Neural progenitor cell (in vitro differentiated cells): ENCODE measurements around the gene MICU2. TPM values are rescaled to one million over a fixed set of nuclear protein-coding genes. Genes with fewer than 3 reads are reported as not detected.
A peak's percentile ranks its signal among the peaks of the same experiment; 100 is the strongest.

Source experiments
- DNase-seq: peaks from one replicate; pipeline ENCODE4 v3.0.0-alpha.2; 2016; ENCODE audit warnings: low spot score
- H2AFZ ChIP-seq: fragments of 200-600 bp; sonication (generic); replicated peaks from 2 replicates; pipeline ENCODE4 v1.6.1; 2016; ENCODE audit warnings: antibody characterized with exemption
- H3F3A ChIP-seq: fragments of 200-600 bp; sonication (generic); 2 replicates; pipeline ENCODE4 v1.6.1; 2016; ENCODE audit warnings: antibody characterized with exemption, low read depth
- H3K27ac ChIP-seq: fragments of 200-600 bp; sonication (generic); 2 replicates; pipeline ENCODE4 v1.5.1; 2016; ENCODE audit warnings: mild to moderate bottlenecking
- H3K27me3 ChIP-seq: fragments of 200-600 bp; sonication (generic); 2 replicates; pipeline ENCODE4 v1.6.1; 2016; ENCODE audit warnings: mild to moderate bottlenecking, moderate library complexity
- H3K36me3 ChIP-seq: fragments of 200-600 bp; sonication (generic); 2 replicates; pipeline ENCODE4 v1.5.1; 2016
- H3K4me1 ChIP-seq: fragments of 200-600 bp; sonication (generic); 2 replicates; pipeline ENCODE4 v1.6.1; 2016; ENCODE audit warnings: mixed run types
- H3K4me2 ChIP-seq: fragments of 200-600 bp; sonication (generic); 2 replicates; pipeline ENCODE4 v1.6.1; 2016
- H3K4me3 ChIP-seq: fragments of 200-600 bp; sonication (generic); 2 replicates; pipeline ENCODE4 v1.5.1; 2016
- H3K79me2 ChIP-seq: fragments of 200-600 bp; sonication (generic); 2 replicates; pipeline ENCODE4 v1.6.1; 2016; ENCODE audit warnings: low read depth
- H3K9ac ChIP-seq: fragments of 200-600 bp; sonication (generic); 2 replicates; pipeline ENCODE4 v1.6.1; 2016
- H3K9me3 ChIP-seq: fragments of 200-600 bp; sonication (generic); 2 replicates; pipeline ENCODE4 v1.5.1; 2016; ENCODE audit warnings: low read depth
- H4K20me1 ChIP-seq: fragments of 200-600 bp; sonication (generic); 2 replicates; pipeline ENCODE4 v1.6.1; 2016; ENCODE audit warnings: low read depth
- H3K27ac Mint-ChIP-seq: 3 replicates; pipeline ENCODE4 v1.8.0; 2021; ENCODE audit warnings: mixed read lengths
- H3K27me3 Mint-ChIP-seq: 2 replicates; pipeline ENCODE4 v1.8.0; 2022; ENCODE audit warnings: low read depth, mild to moderate bottlenecking, inconsistent platforms, moderate library complexity, mixed read lengths; ENCODE audit not compliant: insufficient read depth
- H3K36me3 Mint-ChIP-seq: 3 replicates; pipeline ENCODE4 v1.8.0; 2021; ENCODE audit warnings: mixed read lengths
- H3K4me1 Mint-ChIP-seq: 3 replicates; pipeline ENCODE4 v1.8.0; 2021; ENCODE audit warnings: mixed read lengths
- H3K4me3 Mint-ChIP-seq: 3 replicates; pipeline ENCODE4 v1.8.0; 2021; ENCODE audit warnings: mild to moderate bottlenecking, moderate library complexity, mixed read lengths
- H3K9me3 Mint-ChIP-seq: 3 replicates; pipeline ENCODE4 v1.8.0; 2020; ENCODE audit warnings: mixed read lengths
- EZH2 ChIP-seq: fragments of 200-600 bp; sonication (generic); IDR thresholded peaks from 2 replicates; pipeline ENCODE4 v1.6.1; 2017; ENCODE audit warnings: antibody characterized with exemption, mild to moderate bottlenecking, moderate library complexity
- EZH2phosphoT487 ChIP-seq: fragments of 200-600 bp; sonication (generic); IDR thresholded peaks from 2 replicates; pipeline ENCODE4 v1.6.1; 2017; ENCODE audit warnings: antibody characterized with exemption
- total RNA-seq: library from RNA; depleted of rRNA; stranded (reverse); fragments of >200 nt; gene quantifications from 2 replicates; pipeline ENCODE4 v1.2.3, GENCODE V29; 2015; ENCODE audit warnings: low replicate concordance
- TF ChIP-seq, protein P1 (sequence below): fragments of 200-600 bp; sonication (generic); IDR thresholded peaks from 2 replicates; pipeline ENCODE4 v1.5.1; 2017; ENCODE audit warnings: antibody characterized with exemption, mild to moderate bottlenecking

Gene MICU2
- total RNA-seq, 1 donor from 2014 or later, result 112 TPM

DNA sequence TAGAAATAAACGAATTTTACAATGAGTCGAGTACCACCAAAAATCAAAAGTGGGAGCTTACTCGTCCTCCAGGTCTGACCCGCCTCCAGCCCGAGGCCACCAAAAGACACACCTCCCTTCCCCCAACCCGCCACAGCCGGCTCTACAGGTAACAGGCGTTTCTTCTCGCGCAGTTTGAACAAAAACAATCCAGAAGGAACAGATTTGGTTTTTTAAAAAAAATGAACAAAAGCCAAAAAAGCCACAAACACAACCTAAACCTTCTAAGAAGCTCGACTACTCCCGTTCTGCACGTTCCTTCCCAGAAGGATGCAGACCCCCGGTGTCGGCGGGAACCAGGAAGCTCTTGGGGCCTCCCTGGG is 145.5 kb downstream of the MICU2 start:
- Histone ChIP-seq H3K4me3 (peak overlapping the region; percentile 100), H3K4me1 (peaks cover 19% of the 10 kb centered on the region), H3K4me2 (peak overlapping the region; percentile 78), H3F3A (peaks cover 14% of the 10 kb centered on the region), H3K9ac (peak overlapping the region; percentile 92), H3K9me3 (no peaks in the 10 kb centered on the region), H3K27me3 (no peaks in the 10 kb centered on the region), H3K79me2 (peaks cover 56% of the 10 kb centered on the region), H3K27ac (peak overlapping the region; percentile 90), H4K20me1 (peaks cover 13% of the 10 kb centered on the region), H2AFZ (peak overlapping the region; percentile 96), H3K36me3 (no peaks in the 10 kb centered on the region)
- Mint-ChIP-seq H3K27me3 (peaks cover 9% of the 10 kb centered on the region), H3K9me3 (peaks cover 22% of the 10 kb centered on the region), H3K4me3 (peak overlapping the region; percentile 93), H3K36me3 (peaks cover 20% of the 10 kb centered on the region), H3K27ac (peak overlapping the region; percentile 69), H3K4me1 (peaks cover 16% of the 10 kb centered on the region)
- DNase-seq, result peak; percentile 62
- TF ChIP-seq, protein P1, sequence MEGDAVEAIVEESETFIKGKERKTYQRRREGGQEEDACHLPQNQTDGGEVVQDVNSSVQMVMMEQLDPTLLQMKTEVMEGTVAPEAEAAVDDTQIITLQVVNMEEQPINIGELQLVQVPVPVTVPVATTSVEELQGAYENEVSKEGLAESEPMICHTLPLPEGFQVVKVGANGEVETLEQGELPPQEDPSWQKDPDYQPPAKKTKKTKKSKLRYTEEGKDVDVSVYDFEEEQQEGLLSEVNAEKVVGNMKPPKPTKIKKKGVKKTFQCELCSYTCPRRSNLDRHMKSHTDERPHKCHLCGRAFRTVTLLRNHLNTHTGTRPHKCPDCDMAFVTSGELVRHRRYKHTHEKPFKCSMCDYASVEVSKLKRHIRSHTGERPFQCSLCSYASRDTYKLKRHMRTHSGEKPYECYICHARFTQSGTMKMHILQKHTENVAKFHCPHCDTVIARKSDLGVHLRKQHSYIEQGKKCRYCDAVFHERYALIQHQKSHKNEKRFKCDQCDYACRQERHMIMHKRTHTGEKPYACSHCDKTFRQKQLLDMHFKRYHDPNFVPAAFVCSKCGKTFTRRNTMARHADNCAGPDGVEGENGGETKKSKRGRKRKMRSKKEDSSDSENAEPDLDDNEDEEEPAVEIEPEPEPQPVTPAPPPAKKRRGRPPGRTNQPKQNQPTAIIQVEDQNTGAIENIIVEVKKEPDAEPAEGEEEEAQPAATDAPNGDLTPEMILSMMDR, result no peak
- TF ChIP-seq EZH2 (no peak), EZH2phosphoT487 (no peak)

DNA sequence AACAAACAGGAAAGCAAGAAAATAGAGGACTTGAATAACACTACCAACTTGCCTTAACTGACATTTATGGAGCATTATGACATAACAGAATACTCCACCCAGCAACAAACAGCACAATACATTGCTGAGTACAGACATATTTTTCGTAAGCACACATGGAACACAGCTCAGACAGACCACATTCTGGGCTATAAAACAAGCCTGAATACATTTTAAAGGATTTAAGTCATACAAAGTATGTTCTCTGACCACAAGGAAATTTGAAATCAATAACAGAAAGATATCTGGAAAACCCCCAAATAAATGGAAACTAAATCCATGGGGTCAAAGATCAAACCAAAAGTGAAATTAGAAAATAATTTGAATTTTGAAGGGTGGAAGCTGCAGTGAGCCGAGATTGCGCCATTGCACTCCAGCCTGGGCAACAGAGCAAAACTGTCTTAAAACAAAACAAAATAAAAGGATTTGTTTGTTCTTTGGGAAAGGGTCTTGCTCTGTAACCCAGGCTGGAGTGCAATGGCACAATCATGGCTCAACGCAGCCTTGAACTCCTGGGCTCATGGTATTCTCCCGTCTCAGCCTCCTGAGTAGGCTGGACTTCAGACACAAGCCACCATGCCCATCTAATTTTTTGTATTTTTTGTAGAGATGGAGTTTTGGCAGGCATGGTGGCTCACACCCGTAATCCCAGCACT is 150.4 kb downstream of the MICU2 start:
- peaks cover 7% of the 10 kb centered on the region for H3K27me3 Mint-ChIP-seq
- H3K4me3 Mint-ChIP-seq, result no peak overlapping the region
- H3F3A ChIP-seq, result peaks cover 2% of the 10 kb centered on the region
- H3K9me3 Mint-ChIP-seq, result peaks cover 47% of the 10 kb centered on the region
- H3K9me3 ChIP-seq, result peaks cover 8% of the 10 kb centered on the region
- H3K27me3 ChIP-seq, result no peaks in the 10 kb centered on the region
- H3K4me3 ChIP-seq, result no peak overlapping the region
- H3K79me2 ChIP-seq, result peaks cover 95% of the 10 kb centered on the region
- H2AFZ ChIP-seq, result no peak overlapping the region
- peaks cover 42% of the 10 kb centered on the region for H3K36me3 Mint-ChIP-seq
- H4K20me1 ChIP-seq, result peaks cover 13% of the 10 kb centered on the region
- peaks cover 16% of the 10 kb centered on the region for H3K4me1 Mint-ChIP-seq
- H3K27ac Mint-ChIP-seq, result no peak overlapping the region
- no peak overlapping the region for H3K4me2 ChIP-seq
- peaks cover 17% of the 10 kb centered on the region for H3K4me1 ChIP-seq
- no peak overlapping the region for H3K9ac ChIP-seq
- TF ChIP-seq EZH2 (no peak), EZH2phosphoT487 (no peak)
- TF ChIP-seq, protein P1, result no peak
- no peak for DNase-seq
- H3K36me3 ChIP-seq, result no peaks in the 10 kb centered on the region
- no peak overlapping the region for H3K27ac ChIP-seq

DNA sequence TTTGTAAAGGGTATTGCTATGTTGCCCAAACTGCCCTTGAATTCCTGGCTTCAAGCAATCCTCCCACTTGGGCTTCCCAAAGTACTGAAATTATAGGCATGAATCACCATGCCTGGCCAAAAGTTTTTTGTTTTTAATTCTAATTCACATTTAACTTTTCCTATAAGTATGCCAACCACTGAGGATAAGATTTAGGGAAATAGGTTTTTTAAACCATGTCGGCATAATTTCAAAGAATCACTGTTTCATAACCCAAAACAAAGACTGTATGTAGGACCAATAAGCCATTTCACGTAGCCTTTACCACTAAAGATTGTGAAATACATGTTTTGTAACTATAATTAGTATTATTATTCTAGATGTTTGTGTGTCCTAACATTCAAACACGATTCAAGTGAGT is 153.0 kb downstream of the MICU2 start:
- H3K79me2 ChIP-seq, result peaks cover 80% of the 10 kb centered on the region

More for the DNA sequence above, 153.0 kb downstream of the MICU2 start:
- no peak for DNase-seq
- Histone ChIP-seq H3K4me1 (no peaks in the 10 kb centered on the region), H3K9me3 (peaks cover 12% of the 10 kb centered on the region), H3F3A (no peaks in the 10 kb centered on the region), H3K4me2 (no peak overlapping the region), H3K27me3 (no peaks in the 10 kb centered on the region), H3K36me3 (no peaks in the 10 kb centered on the region), H4K20me1 (no peaks in the 10 kb centered on the region), H2AFZ (no peak overlapping the region), H3K4me3 (no peak overlapping the region), H3K9ac (no peak overlapping the region), H3K27ac (no peak overlapping the region)
- H3K36me3 Mint-ChIP-seq, result peaks cover 46% of the 10 kb centered on the region
- H3K4me3 Mint-ChIP-seq, result no peak overlapping the region
- no peak overlapping the region for H3K27ac Mint-ChIP-seq
- TF ChIP-seq, protein P1, result no peak
- TF ChIP-seq EZH2 (no peak), EZH2phosphoT487 (no peak)
- H3K4me1 Mint-ChIP-seq, result peaks cover 5% of the 10 kb centered on the region
- H3K27me3 Mint-ChIP-seq, result peaks cover 8% of the 10 kb centered on the region
- peaks cover 57% of the 10 kb centered on the region for H3K9me3 Mint-ChIP-seq
